Caco-2 (cell line): ENCODE results near the gene AGFG2. TPM values are rescaled to one million over a fixed set of nuclear protein-coding genes. Genes with fewer than 3 reads are reported as not detected.

Experiments
- BruUV-seq: library from RNA; stranded (reverse); fragments of 400-500 nt; replicated peaks from 2 replicates; lab custom pipeline; 2021; lab: Mats Ljungman, UMichigan
- CTCF ChIA-PET: fragments of 300-600 bp; sonication (Branson Sonifier 250); formaldehyde crosslinking; loops from one replicate; lab custom pipeline; 2022; ENCODE audit warnings: antibody characterized with exemption; lab: Charles Lee
- POLR2A ChIA-PET: fragments of 300-600 bp; sonication (Branson Sonifier 250); formaldehyde crosslinking; loops from one replicate; lab custom pipeline; 2022; ENCODE audit warnings: antibody characterized with exemption; lab: Charles Lee
- DNase-seq, 2 experiments: peaks; one replicate each; pipeline versions ENCODE4 v3.0.0 to v3.0.0-alpha.2; 2020 to 2022
- H3K27me3 ChIP-seq: replicated peaks from 2 replicates; pipeline ENCODE4 v1.6.0; 2011; ENCODE audit warnings: low read length; ENCODE audit not compliant: control insufficient read depth, insufficient read depth
- H3K36me3 ChIP-seq: 2 replicates; pipeline ENCODE4 v1.5.1; 2011; ENCODE audit warnings: low read length; ENCODE audit not compliant: control insufficient read depth, insufficient read depth
- H3K4me1 ChIP-seq: fragments of 250-450 bp; sonication (Bioruptor Pico); 2 replicates; pipeline ENCODE4 v1.5.1; 2020; ENCODE audit warnings: mild to moderate bottlenecking
- H3K4me3 ChIP-seq: 2 replicates; pipeline ENCODE4 v1.5.1; 2011; ENCODE audit warnings: low read depth, mild to moderate bottlenecking, control low read depth, low read length
- H3K9me3 ChIP-seq: fragments of 250-450 bp; sonication (Bioruptor Pico); 2 replicates; pipeline ENCODE4 v1.5.1; 2020; ENCODE audit warnings: mild to moderate bottlenecking, moderate library complexity
- H3K27ac Mint-ChIP-seq: one replicate; pipeline ENCODE4 v1.8.0; 2022; ENCODE audit warnings: mixed read lengths; ENCODE audit not compliant: unreplicated experiment
- H3K27me3 Mint-ChIP-seq: one replicate; pipeline ENCODE4 v1.8.0; 2022; ENCODE audit warnings: mixed read lengths; ENCODE audit not compliant: insufficient read depth, unreplicated experiment
- H3K36me3 Mint-ChIP-seq: one replicate; pipeline ENCODE4 v1.8.0; 2022; ENCODE audit warnings: mild to moderate bottlenecking, mixed read lengths; ENCODE audit not compliant: insufficient read depth, unreplicated experiment
- H3K4me1 Mint-ChIP-seq: one replicate; pipeline ENCODE4 v1.8.0; 2022; ENCODE audit warnings: low read depth, mixed read lengths; ENCODE audit not compliant: unreplicated experiment
- H3K4me3 Mint-ChIP-seq: one replicate; pipeline ENCODE4 v1.8.0; 2022; ENCODE audit warnings: mild to moderate bottlenecking, moderate library complexity, mixed read lengths; ENCODE audit not compliant: unreplicated experiment
- H3K9me3 Mint-ChIP-seq: one replicate; pipeline ENCODE4 v1.8.0; 2022; ENCODE audit warnings: mixed read lengths; ENCODE audit not compliant: unreplicated experiment
- CTCF ChIP-seq, 2 experiments: fragments of 200-600 bp in 1 of 2; IDR thresholded peaks; 1 replicate in 1 of 2; 2 replicates in 1 of 2; pipeline versions ENCODE4 v1.5.1 to v1.8.0; 2011 to 2022; ENCODE audit warnings: antibody characterized with exemption in 1 of 2, control low read depth in 1 of 2, inconsistent platforms in 1 of 2, low read depth in 1 of 2, low read length in 1 of 2, mild to moderate bottlenecking in 1 of 2, moderate library complexity in 1 of 2; ENCODE audit not compliant: insufficient read depth in 1 of 2, severe bottlenecking in 1 of 2, unreplicated experiment in 1 of 2
- intact Hi-C: fragments of 100-400 bp; cut with micrococcal nuclease; formaldehyde crosslinking; loops from one replicate; pipeline ENCODE4 v1.10.0; 2022; ENCODE audit not compliant: unreplicated experiment
- total RNA-seq: library from RNA; stranded (reverse); gene quantifications from 2 replicates; pipeline ENCODE4 v1.2.3, GENCODE V29; 2022

The AGFG2 gene
- total RNA-seq, 1 experiment from 2014 or later, result 60.7 TPM

GRCh38 chr7:100556541-100556940 lies 17.5 kb downstream of the AGFG2 start:
- Mint-ChIP-seq H3K9me3 (no peaks in the 10 kb centered on the region), H3K4me1 (no peaks in the 10 kb centered on the region), H3K36me3 (peaks cover 70% of the 10 kb centered on the region), H3K27ac (no peak overlapping the region), H3K4me3 (no peak overlapping the region), H3K27me3 (no peaks in the 10 kb centered on the region)
- BruUV-seq, result no TSS peak
- H3K9me3 ChIP-seq, result no peaks in the 10 kb centered on the region
- TF ChIP-seq CTCF (IDR thresholded peaks at IDR 0.05; ENCODE audit: insufficient read depth in 1 of 2, low read depth in 1 of 2, low read length in 1 of 2, severe bottlenecking in 1 of 2, unreplicated experiment in 1 of 2), result no peak
- peaks cover 7% of the 10 kb centered on the region; the same call in 1 of the 2 replicates for H3K4me1 ChIP-seq
- H3K27me3 ChIP-seq, result no peaks in the 10 kb centered on the region
- H3K4me3 ChIP-seq, result no peak overlapping the region
- ChIA-PET POLR2A (no interaction called here), CTCF (no interaction called here)
- DNase-seq, result no peak
- peaks cover 4% of the 10 kb centered on the region for H3K36me3 ChIP-seq
- intact Hi-C loops, result no loop called here

- Mint-ChIP-seq H3K27ac (no peak overlapping the region), H3K9me3 (no peaks in the 10 kb centered on the region), H3K36me3 (peaks cover 65% of the 10 kb centered on the region), H3K27me3 (no peaks in the 10 kb centered on the region), H3K4me3 (no peak overlapping the region), H3K4me1 (no peaks in the 10 kb centered on the region)
- no peak for TF ChIP-seq CTCF (IDR thresholded peaks at IDR 0.05; ENCODE audit: insufficient read depth in 1 of 2, low read depth in 1 of 2, low read length in 1 of 2, severe bottlenecking in 1 of 2, unreplicated experiment in 1 of 2)
- DNase-seq, result no peak
- intact Hi-C loops, result loop anchor here (1.0 kb wide), 3 partner anchors 14 to 90 kb away; partner anchors contain the start of gene NYAP1
- no peaks in the 10 kb centered on the region for H3K9me3 ChIP-seq
- CTCF ChIA-PET, result interaction anchor here (0.6 to 2.2 kb wide), 21 partner anchors 10 to 358 kb away, joined by 3 to 21 read pairs (median 5); partner anchors contain the start of genes AGFG2, EPHB4, FBXO24 and LRCH4
- peaks cover 7% of the 10 kb centered on the region; the same call in 1 of the 2 replicates for H3K4me1 ChIP-seq
- no TSS peak for BruUV-seq
- no peak overlapping the region for H3K4me3 ChIP-seq
- peaks cover 4% of the 10 kb centered on the region for H3K36me3 ChIP-seq
- H3K27me3 ChIP-seq, result no peaks in the 10 kb centered on the region
- POLR2A ChIA-PET, result interaction anchor here (0.6 to 1.4 kb wide), 4 partner anchors 14 to 56 kb away, joined by 3 to 7 read pairs (median 6); partner anchors contain the start of gene FBXO24
Measured at GRCh38 chr7:100559127-100559526, 20.1 kb downstream of the AGFG2 start.

DNA sequence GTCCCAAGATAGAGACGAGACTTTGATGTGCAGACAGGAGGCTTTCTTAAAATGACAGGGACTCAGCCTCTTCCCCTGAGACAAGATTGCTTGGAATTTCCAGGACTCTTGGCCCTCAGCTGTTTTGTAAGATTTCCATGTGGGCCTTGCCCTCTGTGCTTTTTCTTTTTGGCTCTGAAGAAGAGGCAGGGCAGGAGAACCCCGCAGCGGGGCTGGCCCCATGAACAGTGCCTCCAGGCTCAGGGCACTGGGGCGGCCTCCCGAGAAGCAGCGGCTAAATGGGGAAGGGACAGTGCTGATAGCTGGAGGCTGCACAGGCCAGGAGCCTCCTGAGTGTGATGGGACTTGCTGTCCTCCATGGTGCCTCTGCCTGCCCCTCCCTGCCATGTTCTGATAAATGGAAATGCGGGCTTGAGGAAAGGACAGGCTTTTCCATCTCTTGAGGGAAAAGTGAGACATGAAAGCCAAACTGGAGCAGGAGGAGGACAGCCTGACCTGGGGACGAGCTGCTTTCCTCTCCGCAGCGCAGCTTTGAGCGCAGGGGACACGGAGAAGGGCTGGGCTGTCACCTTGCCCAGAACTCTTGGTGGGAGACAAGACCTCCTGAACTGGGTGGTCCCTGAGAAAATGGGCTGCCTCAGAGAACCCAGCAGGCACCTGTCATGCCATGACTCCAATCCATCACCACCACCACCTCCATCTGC lies 22.6 kb downstream of the AGFG2 start:
- no peak for DNase-seq
- Histone ChIP-seq H3K27me3 (no peaks in the 10 kb centered on the region), H3K4me3 (no peak overlapping the region), H3K9me3 (no peaks in the 10 kb centered on the region), H3K36me3 (no peaks in the 10 kb centered on the region; the same call in 1 of the 2 replicates), H3K4me1 (peaks cover 12% of the 10 kb centered on the region; the same call in 1 of the 2 replicates)
- no TSS peak for BruUV-seq
- Mint-ChIP-seq H3K36me3 (peaks cover 49% of the 10 kb centered on the region), H3K9me3 (no peaks in the 10 kb centered on the region), H3K27ac (no peak overlapping the region), H3K27me3 (no peaks in the 10 kb centered on the region), H3K4me1 (peaks cover 4% of the 10 kb centered on the region), H3K4me3 (no peak overlapping the region)
- TF ChIP-seq CTCF (IDR thresholded peaks at IDR 0.05; ENCODE audit: insufficient read depth in 1 of 2, low read depth in 1 of 2, low read length in 1 of 2, severe bottlenecking in 1 of 2, unreplicated experiment in 1 of 2), result no peak
- POLR2A ChIA-PET, result interaction anchor here (0.5 to 0.6 kb wide), 2 partner anchors 28 to 78 kb away, joined by 4 to 6 read pairs; partner anchors contain the start of gene NYAP1
- intact Hi-C loops, result no loop called here
- CTCF ChIA-PET, result interaction anchor here (0.6 to 0.7 kb wide), 3 partner anchors 48 to 114 kb away, joined by 3 to 9 read pairs (median 6); no protein-coding TSS in a partner anchor
